HepG2 (cell line): ENCODE measurements around the gene TBC1D20. TPM values are rescaled to one million over a fixed set of nuclear protein-coding genes. Genes with fewer than 3 reads are reported as not detected.

Source experiments
- ASH2L ChIP-seq: fragments of 300-600, 200-600 bp; sonication (generic); IDR thresholded peaks from 2 replicates; pipeline ENCODE4 v1.7.0; 2017; ENCODE audit warnings: low read depth, mild to moderate bottlenecking, moderate library complexity, mixed read lengths, low read length; ENCODE audit not compliant: insufficient read length
- ATF6 ChIP-seq: sonication (generic); formaldehyde crosslinking; conservative IDR thresholded peaks from 2 replicates; pipeline ENCODE4 v1.4.0; 2020; ENCODE audit warnings: missing genetic modification reagents
- CHD2 ChIP-seq: IDR thresholded peaks from 2 replicates; pipeline ENCODE4 v1.6.1; 2011; ENCODE audit warnings: low read depth, low read length, improper control_type of control experiment
- GMEB1 ChIP-seq: sonication (generic); formaldehyde crosslinking; IDR thresholded peaks from 2 replicates; pipeline ENCODE4 v1.5.1; 2020; ENCODE audit warnings: missing genetic modification reagents, mild to moderate bottlenecking, borderline replicate concordance
- HMGA1 ChIP-seq: sonication (generic); formaldehyde crosslinking; conservative IDR thresholded peaks from 2 replicates; pipeline ENCODE4 v1.4.0; 2020; ENCODE audit warnings: missing genetic modification reagents
- HNF4G ChIP-seq, 2 experiments: sonication (generic) in 1 of 2; formaldehyde crosslinking in 1 of 2; IDR thresholded peaks; 2 replicates each; pipeline versions ENCODE4 v1.4.0 to v1.6.1; 2011 to 2020; ENCODE audit warnings: borderline replicate concordance in 2 of 2, low read depth in 2 of 2, mild to moderate bottlenecking in 2 of 2, low read length in 1 of 2, missing genetic modification reagents in 1 of 2, moderate library complexity in 1 of 2
- HOXA3 ChIP-seq: sonication (generic); formaldehyde crosslinking; IDR thresholded peaks from 2 replicates; pipeline ENCODE4 v1.5.0; 2020; ENCODE audit warnings: missing genetic modification reagents
- NFIC ChIP-seq: IDR thresholded peaks from 2 replicates; pipeline ENCODE4 v1.6.1; 2012; ENCODE audit warnings: mild to moderate bottlenecking, low read length, inconsistent platforms
- RFXANK ChIP-seq: IDR thresholded peaks from 2 replicates; pipeline ENCODE4 v1.6.1; 2016
- TFDP2 ChIP-seq: sonication (generic); formaldehyde crosslinking; IDR thresholded peaks from 2 replicates; pipeline ENCODE4 v1.4.0; 2020; ENCODE audit warnings: missing genetic modification reagents
- THAP11 ChIP-seq: IDR thresholded peaks from 2 replicates; pipeline ENCODE4 v1.6.1; 2016; ENCODE audit warnings: missing biosample characterization, missing genetic modification reagents
- THYN1 ChIP-seq: sonication (generic); formaldehyde crosslinking; IDR thresholded peaks from 2 replicates; pipeline ENCODE4 v1.8.1; 2023; ENCODE audit warnings: low read depth, mild to moderate bottlenecking, moderate library complexity, missing genetic modification reagents, borderline replicate concordance
- TIGD3 ChIP-seq: sonication (generic); formaldehyde crosslinking; IDR thresholded peaks from 2 replicates; pipeline ENCODE4 v1.5.1; 2020; ENCODE audit warnings: mild to moderate bottlenecking, missing genetic modification reagents, borderline replicate concordance
- TOE1 ChIP-seq: sonication (generic); formaldehyde crosslinking; IDR thresholded peaks from 2 replicates; pipeline ENCODE4 v1.4.0; 2020; ENCODE audit warnings: mild to moderate bottlenecking, missing genetic modification reagents
- ZBED4 ChIP-seq: sonication (generic); formaldehyde crosslinking; IDR thresholded peaks from 2 replicates; pipeline ENCODE4 v1.4.0; 2020; ENCODE audit warnings: missing genetic modification reagents, borderline replicate concordance
- ZFYVE20 ChIP-seq: sonication (generic); formaldehyde crosslinking; IDR thresholded peaks from 2 replicates; pipeline ENCODE4 v1.8.0; 2023; ENCODE audit warnings: low read depth, mild to moderate bottlenecking, moderate library complexity, missing genetic modification reagents, borderline replicate concordance
- ZNF251 ChIP-seq: sonication (generic); formaldehyde crosslinking; IDR thresholded peaks from 2 replicates; pipeline ENCODE4 v1.9.0; 2021; ENCODE audit warnings: mild to moderate bottlenecking, missing genetic modification reagents
- ZNF850 ChIP-seq: sonication (generic); formaldehyde crosslinking; conservative IDR thresholded peaks from 2 replicates; pipeline ENCODE4 v1.9.0; 2021; ENCODE audit warnings: mild to moderate bottlenecking, missing genetic modification reagents
- polyA plus RNA-seq, 8 experiments: library from polyadenylated mRNA; depleted of rRNA in 3 of 8; stranded (reverse) in 7 of 8; unstranded in 1 of 8; fragments of >200 nt; fragmentation: Illumina TruSeq in 4 of 8; extraction: Trizol in 4 of 8; gene quantifications; 2 replicates each; pipeline versions ENCODE4 v1.2.1 to v1.2.3, GENCODE V29; 2011 to 2016; ENCODE audit warnings: low read depth in 4 of 8, missing spikeins in 1 of 8, mixed read lengths in 1 of 8; ENCODE audit not compliant: insufficient read depth in 1 of 8
- total RNA-seq, 5 experiments: library from RNA; depleted of rRNA; stranded (reverse); fragments of >200 nt; fragmentation: Illumina TruSeq; extraction: Trizol; gene quantifications; 2 replicates each; pipeline ENCODE4 v1.2.3, GENCODE V29; 2016; ENCODE audit warnings: low read depth in 1 of 5

The TBC1D20 gene
- total and polyA plus RNA-seq, 2 of the 13 experiments (the other 11 are each of a cell fraction or from before 2014, with no cell fraction given) = 36.6 to 47.1 TPM

GRCh38 chr20:402898-403581, 59.3 kb downstream of the TBC1D20 start (continued):
- TF ChIP-seq HMGA1 (CRISPR knock-in tag) (no peak), HOXA3 (CRISPR knock-in tag) (peak; percentile 19; the same call in 1 of the 2 replicates), THYN1 (CRISPR knock-in tag) (0 out of 2 replicates have a peak, but pooled peaks have one; percentile 39), CHD2 (0 out of 2 replicates have a peak, but pooled peaks have one; percentile 14), ASH2L (peak; percentile 52), HNF4G (IDR thresholded peaks at IDR 0.05; ENCODE audit: borderline replicate concordance, low read depth, low read length) (no peak), HNF4G (CRISPR knock-in tag; IDR thresholded peaks at IDR 0.05; ENCODE audit: borderline replicate concordance, low read depth) (peak; percentile 7; the same call in 1 of the 2 replicates), TOE1 (no peak), THAP11 (CRISPR knock-in tag) (no peak), RFXANK (CRISPR knock-in tag) (no peak), TFDP2 (CRISPR knock-in tag) (no peak), ATF6 (CRISPR knock-in tag) (peak; percentile 34; the same call in 1 of the 2 replicates), ZBED4 (CRISPR knock-in tag) (0 out of 2 replicates have a peak, but pooled peaks have one; percentile 28), ZNF850 (CRISPR knock-in tag) (0 out of 2 replicates have a peak, but pooled peaks have one; percentile 48), GMEB1 (no peak), ZNF251 (no peak), TIGD3 (CRISPR knock-in tag) (no peak), ZFYVE20 (CRISPR knock-in tag) (no peak), NFIC (no peak; the same call in 1 of the 2 replicates)
